Ovary (tissue), 9 donors: Measurements from ENCODE around the gene R3HDM2. TPM values are rescaled to one million over a fixed set of nuclear protein-coding genes. Genes with fewer than 3 reads are reported as not detected.

ENCODE experiments used
- DNase-seq, 5 donors: peaks; one replicate each; pipeline ENCODE4 v3.0.0-alpha.2; 2019 to 2020
- H3K27ac ChIP-seq, 2 donors: fragments of 200-600 bp; one replicate each; pipeline versions ENCODE4 v1.5.1 to v1.8.0; 2019 to 2022
- H3K27me3 ChIP-seq: fragments of 200-600 bp; one replicate; pipeline ENCODE4 v1.8.0; 2022
- H3K36me3 ChIP-seq: fragments of 200-600 bp; sonication (generic); one replicate; pipeline ENCODE4 v1.5.1; 2019
- H3K4me1 ChIP-seq: one replicate; pipeline ENCODE4 v1.8.1; 2013; ENCODE audit warnings: mild to moderate bottlenecking, moderate library complexity; ENCODE audit not compliant: insufficient read depth
- H3K4me3 ChIP-seq: fragments of 200-600 bp; sonication (generic); one replicate; pipeline ENCODE4 v1.5.1; 2017
- H3K9me3 ChIP-seq, 2 donors: fragments of 200-600 bp in 1 of 2; sonication (generic) in 1 of 2; one replicate each; pipeline versions ENCODE4 v1.5.1 to v1.8.1; 2013 to 2019; ENCODE audit warnings: mild to moderate bottlenecking in 1 of 2, moderate library complexity in 1 of 2
- CTCF ChIP-seq, 3 donors: fragments of 450-650 bp in 2 of 3; fragments of 200-600 bp in 1 of 3; IDR thresholded peaks; one replicate each; pipeline versions ENCODE4 v1.5.1 to v1.8.0; 2016 to 2022; ENCODE audit warnings: antibody characterized with exemption in 3 of 3, mild to moderate bottlenecking in 1 of 3
- EP300 ChIP-seq: sonication (generic); formaldehyde crosslinking; IDR thresholded peaks from one replicate; pipeline ENCODE4 v1.6.1; 2017; ENCODE audit warnings: antibody characterized with exemption
- POLR2A ChIP-seq: fragments of 450-650 bp; IDR thresholded peaks from one replicate; pipeline ENCODE4 v1.6.1; 2017; ENCODE audit warnings: antibody characterized with exemption, mild to moderate bottlenecking, moderate library complexity
- WGBS, 3 donors: extraction: QIAGEN DNeasy Blood & Tissue Kit in 1 of 3; methylation state at CpG; one replicate each; pipeline versions ENCODE4 v1.1.5 to v1.1.7; 2013 to 2017; 5-methylcytosine and 5-hydroxymethylcytosine counted together
- intact Hi-C, 4 donors: fragments of 100-400 bp; cut with DNase I; formaldehyde crosslinking; loops; one replicate each; pipeline versions ENCODE4 v1.11.0 to v1.15.1; 2022 to 2023
- polyA plus RNA-seq, 2 donors: library from polyadenylated mRNA; stranded (reverse); fragments of 200-250 nt in 1 of 2; fragments of 350-450 nt in 1 of 2; fragmentation: Illumina TruSeq in 1 of 2; extraction: RNeasy Lipid Tissue Mini Kit (QIAGEN cat#74804) in 1 of 2; gene quantifications; one replicate each; pipeline ENCODE4 v1.2.3, GENCODE V29; 2013 to 2014
- total RNA-seq, 7 donors: library from RNA; depleted of rRNA in 2 of 7; stranded (reverse); fragments of >200 nt in 2 of 7; fragmentation: NEBNext Ultra II Directional in 3 of 7; extraction: Animal tissue kit (Norgen Biotek cat#: 25700) in 3 of 7; gene quantifications; one replicate each; pipeline versions ENCODE4 v1.1.0 to v1.2.4, GENCODE V29; 2016 to 2023
- donor health status: DM: no; HTN: no; CAD: no; lungs with moderate emphysema.
- donor health status: DM: no; HTN: no; CAD: no.
- donor health status: Bipolar disorder and iron deficiency.
- donor health status: DM: yes; HTN: yes; CAD: no.
- donor health status: DM: no; HTN: no; CAD: no.
- donor health status: DM: yes; HTN: yes; CAD: no.

R3HDM2 gene
- total and polyA plus RNA-seq, 9 donors, result 24.3 to 81.4 (median 65.6) TPM

GRCh38 chr12:57450057-57450456 is 19.2 kb upstream of the R3HDM2 start:
- DNase-seq, result no peak
- no peaks in the 10 kb centered on the region for H3K27me3 ChIP-seq
- intact Hi-C loops, result loop anchor here (2.0 to 10.0 kb wide), 5 partner anchors 143 to 188 kb away; no protein-coding TSS in a partner anchor
- no peak for TF ChIP-seq POLR2A
- no peak for TF ChIP-seq CTCF (IDR thresholded peaks at IDR 0.05)
- TF ChIP-seq EP300, result no peak
- H3K4me3 ChIP-seq, result no peak overlapping the region
- no peaks in the 10 kb centered on the region for H3K36me3 ChIP-seq
- WGBS, 3 donors, result 82 to 100% (median 83%) methylated on average over 3 of the region's 3 CpGs
- no peaks in the 10 kb centered on the region for H3K9me3 ChIP-seq
- H3K27ac ChIP-seq, result no peak overlapping the region
- no peaks in the 10 kb centered on the region for H3K4me1 ChIP-seq

GRCh38 chr12:57449375-57449774 is 18.5 kb upstream of the R3HDM2 start:
- Histone ChIP-seq H3K27me3 (no peaks in the 10 kb centered on the region), H3K9me3 (no peaks in the 10 kb centered on the region), H3K27ac (no peak overlapping the region), H3K36me3 (no peaks in the 10 kb centered on the region), H3K4me1 (no peaks in the 10 kb centered on the region), H3K4me3 (no peak overlapping the region)
- DNase-seq, result no peak
- 97 to 98% (median 97%) methylated on average over 7 of the region's 7 CpGs for whole genome bisulfite sequencing, 3 donors
- intact Hi-C loops, result no loop called here
- no peak for TF ChIP-seq EP300
- no peak for TF ChIP-seq CTCF (IDR thresholded peaks at IDR 0.05)
- no peak for TF ChIP-seq POLR2A

GRCh38 chr12:57448669-57449068 is 17.8 kb upstream of the R3HDM2 start:
- intact Hi-C loops, result no loop called here
- H3K36me3 ChIP-seq, result no peaks in the 10 kb centered on the region
- H3K27ac ChIP-seq, result no peak overlapping the region
- H3K4me1 ChIP-seq, result no peaks in the 10 kb centered on the region
- no peaks in the 10 kb centered on the region for H3K27me3 ChIP-seq
- H3K9me3 ChIP-seq, result no peaks in the 10 kb centered on the region
- TF ChIP-seq CTCF (IDR thresholded peaks at IDR 0.05) (no peak), EP300 (no peak), POLR2A (no peak)
- no peak overlapping the region for H3K4me3 ChIP-seq
- DNase-seq, result no peak
- 84 to 90% (median 88%) methylated on average over 2 of the region's 2 CpGs for WGBS, 3 donors

GRCh38 chr12:57446292-57446960 is 15.6 kb upstream of the R3HDM2 start:
- 90 to 96% (median 94%) methylated on average over 6 of the region's 6 CpGs for WGBS, 3 donors
- Histone ChIP-seq H3K9me3 (no peaks in the 10 kb centered on the region), H3K4me1 (no peaks in the 10 kb centered on the region), H3K27me3 (no peaks in the 10 kb centered on the region), H3K27ac (no peak overlapping the region), H3K4me3 (no peak overlapping the region), H3K36me3 (no peaks in the 10 kb centered on the region)
- intact Hi-C loops, result no loop called here
- TF ChIP-seq POLR2A, result no peak
- TF ChIP-seq CTCF (IDR thresholded peaks at IDR 0.05), result no peak
- no peak for TF ChIP-seq EP300
- no peak for DNase-seq
